ENCODE results near the gene AIF1L.

The AIF1L gene

GRCh38 chr9:131167936-131168335, 71.6 kb downstream of the AIF1L start:
- DNase-seq (ENCODE audit: low read depth) = no peak

- DNase-seq (ENCODE audit: low read depth) = no peak
These were observed 73.4 kb downstream of the AIF1L start for GRCh38 chr9:131169563-131170240.
